GM12865 (cell line): ENCODE data around the gene SYNPO2.
"Not testable (repeated sequence)": the region's sequence is repeated elsewhere in the genome, so short reads cannot be mapped to it uniquely, and the experiment has no call there.

Experiments
- DNase-seq: peaks from one replicate; pipeline ENCODE4 v3.0.0; 2010; ENCODE audit warnings: low read depth
- H3K4me3 ChIP-seq: 2 replicates; pipeline ENCODE4 v1.5.1; 2011; ENCODE audit warnings: mild to moderate bottlenecking, low read depth, low read length, control low read depth
- TF ChIP-seq, protein P1 (sequence below): IDR thresholded peaks from 2 replicates; pipeline ENCODE4 v1.5.1; 2011; ENCODE audit warnings: low read length, control low read depth, low read depth, inconsistent platforms; ENCODE audit not compliant: insufficient read depth; ENCODE audit errors: missing control alignments

The SYNPO2 gene

GRCh38 chr4:119040261-119040660 lies 151.6 kb downstream of the SYNPO2 start:
- H3K4me3 ChIP-seq: no peak overlapping the region
- TF ChIP-seq, protein P1, sequence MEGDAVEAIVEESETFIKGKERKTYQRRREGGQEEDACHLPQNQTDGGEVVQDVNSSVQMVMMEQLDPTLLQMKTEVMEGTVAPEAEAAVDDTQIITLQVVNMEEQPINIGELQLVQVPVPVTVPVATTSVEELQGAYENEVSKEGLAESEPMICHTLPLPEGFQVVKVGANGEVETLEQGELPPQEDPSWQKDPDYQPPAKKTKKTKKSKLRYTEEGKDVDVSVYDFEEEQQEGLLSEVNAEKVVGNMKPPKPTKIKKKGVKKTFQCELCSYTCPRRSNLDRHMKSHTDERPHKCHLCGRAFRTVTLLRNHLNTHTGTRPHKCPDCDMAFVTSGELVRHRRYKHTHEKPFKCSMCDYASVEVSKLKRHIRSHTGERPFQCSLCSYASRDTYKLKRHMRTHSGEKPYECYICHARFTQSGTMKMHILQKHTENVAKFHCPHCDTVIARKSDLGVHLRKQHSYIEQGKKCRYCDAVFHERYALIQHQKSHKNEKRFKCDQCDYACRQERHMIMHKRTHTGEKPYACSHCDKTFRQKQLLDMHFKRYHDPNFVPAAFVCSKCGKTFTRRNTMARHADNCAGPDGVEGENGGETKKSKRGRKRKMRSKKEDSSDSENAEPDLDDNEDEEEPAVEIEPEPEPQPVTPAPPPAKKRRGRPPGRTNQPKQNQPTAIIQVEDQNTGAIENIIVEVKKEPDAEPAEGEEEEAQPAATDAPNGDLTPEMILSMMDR: no peak
- DNase-seq: no peak

- TF ChIP-seq, protein P1: no peak
Measured at GRCh38 chr4:119040694-119041185, 152.1 kb downstream of the SYNPO2 start.

DNA sequence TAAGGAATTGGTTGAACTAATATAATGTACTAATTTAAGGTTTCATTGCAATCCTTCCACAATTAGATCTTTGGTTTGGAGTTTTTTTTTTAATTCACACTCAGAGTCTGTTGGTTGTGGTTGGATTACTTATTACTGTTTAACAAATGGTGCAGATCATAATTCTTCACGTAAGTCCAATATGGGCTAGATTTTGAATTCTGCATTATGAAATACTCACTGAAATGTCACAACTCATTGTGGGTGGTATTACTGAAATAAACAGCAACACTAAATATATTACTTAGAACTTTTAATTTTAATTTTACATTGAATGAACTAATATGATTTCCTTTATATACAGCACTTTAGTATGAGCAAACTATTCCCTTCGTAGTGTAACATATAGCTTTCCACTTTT lies 152.7 kb downstream of the SYNPO2 start:
- TF ChIP-seq, protein P1: no peak
- no peak for DNase-seq
- H3K4me3 ChIP-seq: no peak overlapping the region

More at GRCh38 chr4:119040694-119041185, 152.1 kb downstream of the SYNPO2 start:
- H3K4me3 ChIP-seq: no peak overlapping the region
- peak; percentile 20 for DNase-seq

DNA sequence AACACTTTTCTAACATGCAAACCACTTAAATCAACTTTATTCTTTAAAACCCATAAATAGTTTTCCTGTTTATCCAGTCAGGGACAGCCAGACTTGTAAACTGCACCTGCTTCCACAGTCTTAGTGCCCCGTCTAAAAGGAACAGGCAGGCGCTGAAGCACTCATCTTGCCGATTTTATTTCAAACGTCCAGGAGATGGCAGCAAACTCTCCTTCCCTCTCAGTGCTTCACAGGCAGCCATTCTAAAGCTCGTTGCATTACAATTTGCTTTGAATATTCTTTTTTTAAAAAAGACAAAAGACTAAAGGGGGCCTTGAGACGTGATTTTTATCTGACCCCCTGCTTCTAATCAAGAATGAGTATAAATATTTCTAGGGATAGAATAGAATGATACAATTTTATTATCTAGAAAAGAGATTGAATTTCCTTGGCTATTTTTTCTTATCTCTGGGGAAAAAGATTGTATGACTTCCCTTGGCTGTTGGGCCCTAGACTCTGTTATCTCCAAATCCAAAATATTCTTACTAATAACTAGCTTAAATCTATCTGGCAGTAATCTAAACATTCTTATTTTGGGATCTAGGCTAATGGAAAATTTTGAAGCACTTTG lies 153.4 kb downstream of the SYNPO2 start:
- TF ChIP-seq, protein P1: peak; percentile 62
- peak; percentile 82 for DNase-seq

DNA sequence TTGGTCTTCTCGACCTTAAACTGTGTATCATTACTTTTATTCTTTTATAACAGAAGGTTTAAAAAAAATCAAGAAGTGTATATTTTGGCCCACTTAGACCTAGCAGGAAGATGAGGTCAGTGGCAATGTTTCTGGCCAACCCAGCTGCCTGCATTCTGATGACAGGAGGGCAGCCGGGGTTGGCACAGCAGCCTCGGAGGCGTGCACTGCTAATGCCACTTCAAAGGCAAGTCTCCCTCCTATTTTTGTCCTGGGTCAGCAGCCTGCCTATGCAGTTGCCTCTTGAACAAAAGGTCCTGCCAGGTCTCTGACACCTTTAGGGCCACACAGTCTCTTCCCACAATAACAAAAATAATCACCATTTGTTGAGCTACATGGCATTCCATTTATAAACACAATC lies 157.6 kb downstream of the SYNPO2 start:
- TF ChIP-seq, protein P1: no peak
- DNase-seq: no peak

More for the DNA sequence above, 153.4 kb downstream of the SYNPO2 start:
- H3K4me3 ChIP-seq: no peak overlapping the region

GRCh38 chr4:119047059-119047458 lies 158.4 kb downstream of the SYNPO2 start:
- not testable (repeated sequence) for H3K4me3 ChIP-seq

More for the DNA sequence above, 157.6 kb downstream of the SYNPO2 start:
- H3K4me3 ChIP-seq: no peak overlapping the region

GRCh38 chr4:119048446-119048845 lies 159.8 kb downstream of the SYNPO2 start:
- H3K4me3 ChIP-seq: no peak overlapping the region
- DNase-seq: no peak
- TF ChIP-seq, protein P1: no peak

More at GRCh38 chr4:119047059-119047458, 158.4 kb downstream of the SYNPO2 start:
- not testable (repeated sequence) for DNase-seq
